Adipose tissue (tissue), 3 donors: ENCODE data around the gene FBXW11. TPM values are rescaled to one million over a fixed set of nuclear protein-coding genes. Genes with fewer than 3 reads are reported as not detected.
"Not testable (repeated sequence)": the region's sequence is repeated elsewhere in the genome, so short reads cannot be mapped to it uniquely, and the experiment has no call there.

ENCODE experiments used
- H3K27ac ChIP-seq: one replicate; pipeline ENCODE4 v1.5.1; 2013; ENCODE audit warnings: low read depth, low read length
- WGBS, 3 donors: extraction: QIAGEN DNeasy Blood & Tissue Kit; methylation state at CpG; one replicate each; pipeline ENCODE4 v1.1.7; 2013; 5-methylcytosine and 5-hydroxymethylcytosine counted together
- polyA plus RNA-seq, 3 donors: library from polyadenylated mRNA; stranded (reverse); fragments of 200-250 nt; gene quantifications; one replicate each; pipeline ENCODE4 v1.2.3, GENCODE V29; 2013
- donor health status: healthy with polysubstance abuse.
- donor health status: Bipolar disorder and iron deficiency.
- donor health status: healthy.

FBXW11 gene
- polyA plus RNA-seq, 3 donors, result 12.4 to 19.8 (median 18.0) TPM

DNA sequence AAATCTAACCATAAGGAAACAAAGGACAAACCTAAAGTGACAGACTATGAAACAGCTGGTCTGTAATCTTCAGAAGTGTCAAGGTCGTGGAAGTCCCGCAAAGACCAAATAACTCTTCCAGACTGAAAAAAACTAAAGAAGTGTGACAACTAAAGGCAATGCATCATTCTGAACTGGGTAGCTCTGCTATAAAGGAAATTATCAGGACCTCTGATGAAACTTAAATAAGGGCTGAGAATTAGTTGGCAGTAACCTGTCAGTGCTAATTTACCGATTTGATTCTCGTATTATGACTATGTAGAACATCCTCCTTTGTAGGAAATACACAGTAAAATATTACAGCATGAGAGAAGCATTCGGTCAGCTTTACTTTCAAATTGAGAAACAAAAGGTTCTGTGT, 65.2 kb downstream of the FBXW11 start:
- not testable (repeated sequence) for H3K27ac ChIP-seq
- WGBS, 3 donors, result 43 to 80% (median 72%) methylated on average over 3 of the region's 5 CpGs

DNA sequence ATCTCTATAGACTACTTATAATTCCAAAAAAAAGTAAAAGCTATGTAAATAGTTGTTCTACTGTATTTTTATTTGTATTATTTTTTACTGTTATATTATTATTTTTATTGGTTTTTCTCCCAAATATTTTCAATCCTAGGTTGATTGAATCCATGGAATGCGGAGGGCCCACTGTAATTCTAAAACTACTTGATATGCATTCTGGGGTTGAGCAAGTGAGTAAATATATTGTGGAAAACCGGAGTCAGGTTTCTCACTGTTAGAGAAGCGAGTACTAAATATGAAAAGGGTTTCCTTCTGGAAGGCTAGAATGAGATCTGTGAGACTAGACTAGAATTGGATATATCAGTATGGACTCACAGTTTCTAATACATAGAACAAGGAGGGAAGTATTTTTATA, 66.5 kb downstream of the FBXW11 start:
- 74 to 98% (median 96%) methylated on average over 3 of the region's 3 CpGs for WGBS, 3 donors
- H3K27ac ChIP-seq, result no peak overlapping the region

DNA sequence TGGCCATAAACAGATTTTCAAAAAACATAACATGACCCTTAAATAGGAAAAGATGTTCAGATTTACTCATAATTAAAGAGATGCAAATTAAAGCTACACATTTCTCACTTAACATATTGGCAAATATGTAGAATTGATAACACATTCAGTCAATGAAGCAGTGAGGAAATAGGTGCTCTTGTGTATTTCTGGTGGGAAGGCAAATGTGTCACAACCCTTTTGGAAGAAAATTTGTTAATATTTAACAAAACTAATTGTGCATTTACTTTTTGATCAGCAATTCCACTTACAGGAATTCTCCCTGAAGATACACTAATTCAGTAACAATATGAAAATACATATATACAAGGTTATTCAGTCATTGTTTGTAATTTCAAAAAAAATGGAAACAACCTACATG, 68.1 kb downstream of the FBXW11 start:
- no peak overlapping the region for H3K27ac ChIP-seq

- no peak overlapping the region for H3K27ac ChIP-seq
- WGBS, 3 donors, result 98 to 100% (median 98%) methylated on average over 4 of the region's 4 CpGs
Measured at GRCh38 chr5:171937351-171937750, 69.1 kb downstream of the FBXW11 start.

DNA sequence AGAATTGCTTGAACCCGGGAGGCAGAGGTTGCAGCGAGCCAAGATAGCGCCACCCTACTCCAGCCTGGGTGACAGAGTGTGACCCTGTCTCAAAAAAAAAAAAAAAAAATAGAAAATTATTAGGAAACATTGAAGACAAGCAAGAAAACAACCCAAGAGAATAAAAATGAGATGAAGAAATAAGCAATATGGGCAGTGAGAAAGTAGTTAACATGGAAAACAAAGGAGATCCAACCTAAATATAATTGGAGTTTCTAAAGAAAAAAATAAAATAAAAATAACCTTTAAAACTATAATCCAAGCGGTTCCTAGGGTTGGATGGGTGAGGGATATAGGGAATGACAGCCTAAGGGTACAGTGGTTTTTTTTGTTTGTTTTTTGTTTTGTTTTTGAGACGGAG, 71.9 kb downstream of the FBXW11 start:
- WGBS, 3 donors, result 96 to 99% (median 98%) methylated on average over 5 of the region's 5 CpGs
- H3K27ac ChIP-seq, result no peak overlapping the region

GRCh38 chr5:171931163-171931562, 75.3 kb downstream of the FBXW11 start:
- 89 to 96% (median 93%) methylated on average over 2 of the region's 2 CpGs for WGBS, 3 donors
- H3K27ac ChIP-seq, result no peak overlapping the region

DNA sequence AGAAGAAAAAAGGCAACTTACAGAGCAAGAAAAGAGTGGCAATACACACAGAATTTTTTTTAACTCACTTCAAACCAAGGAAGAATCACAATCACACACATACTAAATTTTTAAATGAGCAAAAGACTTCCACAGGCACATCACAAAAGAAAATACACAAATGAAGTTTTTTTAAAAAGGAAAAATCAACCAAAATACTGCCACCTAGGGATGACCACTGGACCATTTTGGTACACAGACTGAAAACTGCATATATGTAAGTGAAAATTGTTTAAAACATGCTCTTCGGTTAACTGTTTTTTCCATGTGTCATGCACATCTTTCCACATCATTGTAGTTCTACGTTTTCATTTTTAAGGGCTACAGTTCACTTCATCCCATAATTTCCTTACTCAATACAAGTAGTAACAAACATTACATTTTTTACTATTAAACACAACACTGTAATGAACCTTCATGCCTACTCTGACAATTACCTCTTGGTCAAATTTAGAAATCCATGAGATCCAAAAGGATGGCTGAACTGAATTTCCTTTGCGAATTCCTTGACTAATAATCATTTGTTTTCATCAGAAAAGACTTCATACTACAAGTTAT, 79.0 kb downstream of the FBXW11 start:
- WGBS, 3 donors, result 87 to 97% (median 88%) methylated on average over 3 of the region's 3 CpGs
- no peak overlapping the region for H3K27ac ChIP-seq

GRCh38 chr5:171926311-171926710, 80.1 kb downstream of the FBXW11 start:
- 83 to 93% (median 84%) methylated on average over 8 of the region's 8 CpGs for WGBS, 3 donors
- H3K27ac ChIP-seq, result no peak overlapping the region

GRCh38 chr5:171924493-171925122, 81.8 kb downstream of the FBXW11 start:
- WGBS, 3 donors, result 96 to 99% (median 97%) methylated on average over 24 to 25 of the region's 25 CpGs
- H3K27ac ChIP-seq, result no peak overlapping the region

GRCh38 chr5:171920765-171921391, 85.6 kb downstream of the FBXW11 start:
- H3K27ac ChIP-seq, result no peak overlapping the region
- WGBS, 3 donors, result 88 to 92% (median 92%) methylated on average over 6 of the region's 6 CpGs

- not testable (repeated sequence) for H3K27ac ChIP-seq
- 86 to 95% (median 89%) methylated on average over 4 of the region's 4 CpGs for WGBS, 3 donors
Measured at GRCh38 chr5:171915700-171916099, 90.7 kb downstream of the FBXW11 start.

DNA sequence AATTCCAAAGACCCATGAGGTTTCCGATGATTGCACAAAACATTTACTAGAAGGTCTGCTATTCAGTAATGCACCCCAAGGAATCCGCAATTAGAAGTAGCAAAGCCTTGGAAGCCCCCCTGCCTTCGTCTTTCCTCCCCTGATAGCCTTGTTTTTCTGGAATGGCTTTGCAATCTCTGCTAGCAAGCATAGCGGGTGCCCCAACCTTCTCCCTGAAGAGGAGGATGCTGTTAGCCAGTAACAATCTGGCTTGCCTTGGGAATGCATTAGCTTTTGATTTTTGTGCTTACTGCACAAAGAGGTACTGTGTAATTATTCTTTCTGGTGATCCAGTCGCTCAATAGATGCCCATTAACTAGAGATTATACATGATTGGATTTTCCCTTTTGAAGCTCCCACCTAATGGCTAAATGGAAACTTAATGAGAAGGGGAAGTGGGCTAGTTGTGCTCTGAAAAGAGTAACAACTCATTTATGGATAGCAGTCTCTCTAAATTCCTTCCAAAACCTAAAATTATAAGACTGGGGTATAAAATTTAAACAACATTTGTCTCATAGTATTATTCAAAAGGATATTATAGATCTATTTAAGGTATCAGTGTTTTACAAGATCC, 91.6 kb downstream of the FBXW11 start:
- H3K27ac ChIP-seq, result no peak overlapping the region
- WGBS, 3 donors, result 64 to 73% (median 70%) methylated on average over 5 of the region's 5 CpGs

GRCh38 chr5:171913987-171914273, 92.5 kb downstream of the FBXW11 start:
- no peak overlapping the region for H3K27ac ChIP-seq

- no peak overlapping the region for H3K27ac ChIP-seq
- WGBS, 3 donors, result 60 to 70% (median 64%) methylated on average over 2 of the region's 2 CpGs
Measured at GRCh38 chr5:171911152-171911551, 95.3 kb downstream of the FBXW11 start.

DNA sequence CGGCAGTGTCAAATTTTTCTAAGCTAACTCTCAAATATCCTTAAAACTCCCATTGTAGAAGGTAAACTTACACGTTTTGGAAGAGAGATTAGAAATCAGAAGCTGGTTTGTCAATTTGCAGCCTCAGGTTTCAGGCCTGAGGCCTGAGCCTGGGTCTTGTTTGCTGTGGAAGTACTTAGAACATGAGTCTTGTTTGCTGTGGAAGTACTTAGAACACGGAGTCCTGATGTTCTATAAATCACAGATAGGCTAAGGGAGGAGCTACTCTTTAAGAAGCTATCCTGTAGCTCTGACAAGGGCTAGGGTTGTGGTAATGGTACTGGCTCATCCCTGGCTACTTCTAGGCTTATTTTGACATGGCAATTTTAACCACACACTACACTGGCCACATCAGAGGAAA, 97.8 kb downstream of the FBXW11 start:
- 74 to 88% (median 83%) methylated on average over 3 of the region's 3 CpGs for WGBS, 3 donors
- H3K27ac ChIP-seq, result no peak overlapping the region

GRCh38 chr5:171907725-171908343, 98.6 kb downstream of the FBXW11 start:
- 23 to 27% (median 26%) methylated on average over 4 of the region's 4 CpGs for WGBS, 3 donors
- H3K27ac ChIP-seq, result no peak overlapping the region

- 71 to 88% (median 84%) methylated on average over 7 of the region's 7 CpGs for WGBS, 3 donors
- H3K27ac ChIP-seq, result no peak overlapping the region
Measured at GRCh38 chr5:171906703-171907590, 99.5 kb downstream of the FBXW11 start.

GRCh38 chr5:171906066-171906570, 100.3 kb downstream of the FBXW11 start:
- WGBS, 3 donors, result 28 to 33% (median 30%) methylated on average over 4 of the region's 4 CpGs
- H3K27ac ChIP-seq, result no peak overlapping the region
